CD4-positive, alpha-beta T cell treated with Interleukin-2 at 100 ng/mL for 4 hours (primary cell): ENCODE data around the gene TAS2R41.

Experiments
- DNase-seq: peaks from one replicate; pipeline ENCODE4 v3.0.0-alpha.2; 2020; ENCODE audit warnings: low spot score

TAS2R41 gene

GRCh38 chr7:143477501-143478150, at the start of gene TAS2R41:
TAS2R41 (plus strand) TSS chr7:143477873; CDS start chr7:143477873, 0 bp downstream.
- no peak for DNase-seq

- no peak for DNase-seq
Observed at GRCh38 chr7:143429770-143430698, 47.6 kb upstream of the TAS2R41 start.

GRCh38 chr7:143431109-143431508, 46.6 kb upstream of the TAS2R41 start:
- DNase-seq = no peak

GRCh38 chr7:143433759-143434158, 43.9 kb upstream of the TAS2R41 start:
- DNase-seq = no peak

GRCh38 chr7:143434660-143435059, 43.0 kb upstream of the TAS2R41 start:
- DNase-seq = no peak

GRCh38 chr7:143435266-143435665, 42.4 kb upstream of the TAS2R41 start:
- no peak for DNase-seq

- DNase-seq = no peak
Observed at GRCh38 chr7:143436325-143436946, 41.2 kb upstream of the TAS2R41 start.

- no peak for DNase-seq
Observed at GRCh38 chr7:143437578-143437977, 40.1 kb upstream of the TAS2R41 start.

GRCh38 chr7:143439866-143440265, 37.8 kb upstream of the TAS2R41 start:
- DNase-seq = no peak

GRCh38 chr7:143443153-143443552, 34.5 kb upstream of the TAS2R41 start, which contains the start of gene TAS2R60:
TAS2R60 (plus strand) TSS chr7:143443453; CDS start chr7:143443453, 0 bp downstream.
- DNase-seq = no peak

GRCh38 chr7:143444063-143444782, 33.5 kb upstream of the TAS2R41 start:
- no peak for DNase-seq

GRCh38 chr7:143444785-143445184, 32.9 kb upstream of the TAS2R41 start:
- DNase-seq = no peak

- no peak for DNase-seq
Observed at GRCh38 chr7:143447466-143447865, 30.2 kb upstream of the TAS2R41 start.

GRCh38 chr7:143448429-143448828, 29.2 kb upstream of the TAS2R41 start:
- no peak for DNase-seq

- no peak for DNase-seq
Observed at GRCh38 chr7:143449793-143450192, 27.9 kb upstream of the TAS2R41 start.

GRCh38 chr7:143451122-143451521, 26.6 kb upstream of the TAS2R41 start:
- DNase-seq = no peak

- DNase-seq = no peak
Observed at GRCh38 chr7:143451746-143452145, 25.9 kb upstream of the TAS2R41 start.

GRCh38 chr7:143452495-143452894, 25.2 kb upstream of the TAS2R41 start:
- DNase-seq = no peak

- DNase-seq = no peak
Observed at GRCh38 chr7:143454091-143454680, 23.5 kb upstream of the TAS2R41 start.

- DNase-seq = no peak
Observed at GRCh38 chr7:143455491-143455890, 22.2 kb upstream of the TAS2R41 start.

GRCh38 chr7:143455942-143456341, 21.7 kb upstream of the TAS2R41 start:
- no peak for DNase-seq
